Measurements from ENCODE around the gene VPS13C. TPM values are rescaled to one million over a fixed set of nuclear protein-coding genes. Genes with fewer than 3 reads are reported as not detected.
"Not testable (repeated sequence)": the region's sequence is repeated elsewhere in the genome, so short reads cannot be mapped to it uniquely, and the experiment has no call there.

VPS13C gene
- total RNA-seq, 2 donors from 2014 or later, result 28.7 to 47.2 TPM

DNA sequence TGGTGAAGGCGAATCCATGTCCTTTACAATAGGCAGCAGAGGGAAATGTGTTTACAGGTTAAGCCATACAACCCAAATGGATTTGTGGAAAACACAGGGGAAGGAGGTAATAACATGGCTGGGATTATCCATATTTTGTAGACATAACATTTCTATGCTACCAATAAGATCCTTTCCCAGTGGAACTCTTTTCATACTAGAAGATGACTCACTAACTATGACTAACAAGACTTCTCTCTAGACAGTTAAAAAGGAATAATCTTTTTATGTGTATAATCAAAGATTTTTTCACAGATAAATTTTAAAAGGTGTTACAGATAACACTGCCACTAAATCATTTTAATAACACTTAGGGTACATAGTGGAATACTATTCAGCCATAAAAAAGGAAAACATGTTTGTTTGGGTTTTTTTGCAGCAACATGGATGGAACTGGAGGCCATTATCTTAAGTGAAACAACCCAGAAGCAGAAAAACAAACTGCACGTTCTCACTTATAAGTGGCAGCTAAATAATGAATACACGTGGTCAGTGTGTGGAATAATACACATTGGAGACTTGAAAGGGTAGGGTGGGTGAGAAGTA is 39.6 kb downstream of the VPS13C start:
- Histone ChIP-seq H3K9ac (ENCODE audit: extremely low read depth, low read length, poor library complexity, severe bottlenecking) (no peak overlapping the region), H3K27ac (ENCODE audit: low read depth, low read length) (no peak overlapping the region), H3K4me1 (ENCODE audit: control insufficient read depth, insufficient read depth, low read length) (no peaks in the 10 kb centered on the region), H3K4me3 (ENCODE audit: low read length) (no peak overlapping the region), H3K36me3 (ENCODE audit: control insufficient read depth, insufficient read depth, low read length) (no peaks in the 10 kb centered on the region), H3K9me3 (ENCODE audit: control insufficient read depth, low read length) (no peaks in the 10 kb centered on the region), H3K27me3 (ENCODE audit: control insufficient read depth, insufficient read depth, low read length, poor library complexity, severe bottlenecking) (no peaks in the 10 kb centered on the region)
- Mint-ChIP-seq H3K27ac (no peak overlapping the region), H3K4me3 (no peak overlapping the region), H3K9me3 (peaks cover 13% of the 10 kb centered on the region), H3K36me3 (ENCODE audit: low read depth) (peaks cover 26% of the 10 kb centered on the region), H3K4me1 (no peaks in the 10 kb centered on the region), H3K27me3 (ENCODE audit: insufficient read depth) (no peaks in the 10 kb centered on the region)
- WGBS, 2 experiments (ENCODE audit: insufficient coverage in 1 of 2, insufficient read length in 1 of 2), result 94 to 100% methylated on average over 1 to 3 of the region's 3 CpGs
- no peak for TF ChIP-seq CTCF (conservative IDR thresholded peaks at IDR 0.05)
- no peak for DNase-seq

GRCh38 chr15:62005354-62005753 is 54.9 kb downstream of the VPS13C start:
- H3K9me3 Mint-ChIP-seq; H3K27ac Mint-ChIP-seq; H3K9ac ChIP-seq (ENCODE audit: extremely low read depth, low read length, poor library complexity, severe bottlenecking); H3K27ac ChIP-seq (ENCODE audit: low read depth, low read length); H3K4me1 ChIP-seq (ENCODE audit: control insufficient read depth, insufficient read depth, low read length); H3K9me3 ChIP-seq (ENCODE audit: control insufficient read depth, low read length); H3K27me3 Mint-ChIP-seq (ENCODE audit: insufficient read depth); H3K4me3 ChIP-seq (ENCODE audit: low read length); H3K4me1 Mint-ChIP-seq; H3K27me3 ChIP-seq (ENCODE audit: control insufficient read depth, insufficient read depth, low read length, poor library complexity, severe bottlenecking); H3K4me3 Mint-ChIP-seq; DNase-seq: not testable (repeated sequence)
- WGBS, 2 experiments (ENCODE audit: insufficient coverage in 1 of 2, insufficient read length in 1 of 2), result 94 to 100% methylated on average over 1 of the region's 7 CpGs
- peaks cover 27% of the 10 kb centered on the region for H3K36me3 Mint-ChIP-seq (ENCODE audit: low read depth)
- H3K36me3 ChIP-seq (ENCODE audit: control insufficient read depth, insufficient read depth, low read length), result peaks cover 12% of the 10 kb centered on the region

DNA sequence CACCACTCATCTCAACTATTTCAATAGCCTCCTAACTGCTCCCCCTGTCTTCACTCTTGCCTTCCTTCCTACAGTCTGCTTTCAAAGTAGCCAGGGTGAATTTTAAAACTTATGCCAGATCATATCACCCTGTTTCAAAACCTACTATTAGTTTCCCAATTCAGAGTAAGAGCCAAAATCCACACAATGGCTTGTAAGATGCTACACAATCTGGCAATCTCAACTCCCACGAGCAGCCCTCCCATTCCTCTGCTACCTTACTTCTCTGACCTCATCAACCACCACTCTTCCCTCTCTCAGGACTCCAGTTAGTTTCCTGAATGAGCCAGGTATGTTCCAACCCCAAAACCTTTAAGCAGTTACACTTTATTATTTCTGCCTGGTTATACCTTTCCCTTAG is 62.5 kb downstream of the VPS13C start:
- Mint-ChIP-seq H3K4me3 (no peak overlapping the region), H3K27ac (no peak overlapping the region), H3K36me3 (ENCODE audit: low read depth) (peaks cover 3% of the 10 kb centered on the region), H3K27me3 (ENCODE audit: insufficient read depth) (no peaks in the 10 kb centered on the region), H3K4me1 (no peaks in the 10 kb centered on the region), H3K9me3 (no peaks in the 10 kb centered on the region)
- no peaks in the 10 kb centered on the region for H3K36me3 ChIP-seq (ENCODE audit: control insufficient read depth, insufficient read depth, low read length)
- no peaks in the 10 kb centered on the region for H3K9me3 ChIP-seq (ENCODE audit: control insufficient read depth, low read length)
- no peak overlapping the region for H3K9ac ChIP-seq (ENCODE audit: extremely low read depth, low read length, poor library complexity, severe bottlenecking)
- no peak for DNase-seq
- no peak overlapping the region for H3K4me3 ChIP-seq (ENCODE audit: low read length)
- H3K27me3 ChIP-seq (ENCODE audit: control insufficient read depth, insufficient read depth, low read length, poor library complexity, severe bottlenecking), result no peaks in the 10 kb centered on the region
- WGBS, 2 experiments (ENCODE audit: insufficient coverage in 1 of 2, insufficient read length in 1 of 2), result 80 to 100% methylated on average over 1 of the region's 1 CpG
- no peaks in the 10 kb centered on the region for H3K4me1 ChIP-seq (ENCODE audit: control insufficient read depth, insufficient read depth, low read length)
- no peak overlapping the region for H3K27ac ChIP-seq (ENCODE audit: low read depth, low read length)
- TF ChIP-seq CTCF (conservative IDR thresholded peaks at IDR 0.05), result no peak
